ENCODE data around the gene ZFPM1.

GRCh38 chr16:88514526-88515232, 61.6 kb downstream of the ZFPM1 start:
- TF ChIP-seq CTBP2 (IDR thresholded peaks at IDR 0.05; ENCODE audit: borderline replicate concordance, insufficient read depth, insufficient read length, low read length) (no peak), CTCF (IDR thresholded peaks at IDR 0.05; ENCODE audit: control extremely low read depth in 1 of 3, insufficient read depth in 1 of 3, low read depth in 1 of 3, low read length in 3 of 3) (no peak), EZH2 (IDR thresholded peaks at IDR 0.05; ENCODE audit: low read depth, low read length, severe bottlenecking) (no peak), YY1 (IDR thresholded peaks at IDR 0.05; ENCODE audit: low read depth, low read length) (no peak), BACH1 (IDR thresholded peaks at IDR 0.05; ENCODE audit: low read length) (no peak), TBP (IDR thresholded peaks at IDR 0.05; ENCODE audit: low read depth, low read length) (no peak), MAX (IDR thresholded peaks at IDR 0.05) (no peak), RAD21 (IDR thresholded peaks at IDR 0.05 in 1 of 2, conservative IDR thresholded peaks at IDR 0.05 in 1 of 2; ENCODE audit: low read depth in 2 of 2, low read length in 2 of 2) (no peak), SIN3A (conservative IDR thresholded peaks at IDR 0.05 in 1 of 2, IDR thresholded peaks at IDR 0.05 in 1 of 2; ENCODE audit: low read depth in 1 of 2, low read length in 2 of 2) (no peak), JUND (IDR thresholded peaks at IDR 0.05; ENCODE audit: low read length) (no peak), ATF2 (IDR thresholded peaks at IDR 0.05; ENCODE audit: low read length) (no peak), CHD2 (IDR thresholded peaks at IDR 0.05; ENCODE audit: low read length) (no peak), KDM1A (IDR thresholded peaks at IDR 0.05; ENCODE audit: borderline replicate concordance, low read length) (no peak)
